H9 (cell line): ENCODE results near the gene DGKG. TPM values are rescaled to one million over a fixed set of nuclear protein-coding genes. Genes with fewer than 3 reads are reported as not detected.

Experiments used
- DNase-seq: peaks from one replicate; pipeline ENCODE4 v3.0.0-alpha.2; 2017
- H2AFZ ChIP-seq: one replicate; pipeline ENCODE4 v1.6.1; 2013; ENCODE audit warnings: mild to moderate bottlenecking, low read length, control low read depth, moderate library complexity
- H2AK5ac ChIP-seq: 2 replicates; pipeline ENCODE4 v1.6.1; 2013; ENCODE audit warnings: low read length, control low read depth, mixed read lengths; ENCODE audit not compliant: insufficient read length
- H2BK120ac ChIP-seq: one replicate; pipeline ENCODE4 v1.6.1; 2013; ENCODE audit warnings: low read depth, mild to moderate bottlenecking, low read length, control low read depth, inconsistent platforms; ENCODE audit not compliant: poor library complexity, severe bottlenecking
- H2BK12ac ChIP-seq: 2 replicates; pipeline ENCODE4 v1.6.1; 2013; ENCODE audit warnings: low read length, control low read depth, mixed read lengths, low read depth; ENCODE audit not compliant: insufficient read length
- H2BK15ac ChIP-seq: 2 replicates; pipeline ENCODE4 v1.6.1; 2013; ENCODE audit warnings: low read depth, low read length, control low read depth
- H2BK20ac ChIP-seq: one replicate; pipeline ENCODE4 v1.6.1; 2013; ENCODE audit warnings: low read depth, mild to moderate bottlenecking, low read length, control low read depth, inconsistent platforms; ENCODE audit not compliant: poor library complexity, severe bottlenecking
- H2BK5ac ChIP-seq: 2 replicates; pipeline ENCODE4 v1.6.1; 2013; ENCODE audit warnings: low read length, control low read depth, mixed read lengths; ENCODE audit not compliant: insufficient read length
- H3K14ac ChIP-seq: 2 replicates; pipeline ENCODE4 v1.6.1; 2013; ENCODE audit warnings: low read length, control low read depth; ENCODE audit not compliant: insufficient read depth
- H3K18ac ChIP-seq: 2 replicates; pipeline ENCODE4 v1.6.1; 2013; ENCODE audit warnings: low read depth, mild to moderate bottlenecking, mixed read lengths, low read length, control low read depth; ENCODE audit not compliant: insufficient read length
- H3K23ac ChIP-seq: 2 replicates; pipeline ENCODE4 v1.6.1; 2013; ENCODE audit warnings: low read length, control low read depth, mixed read lengths, low read depth; ENCODE audit not compliant: insufficient read length
- H3K23me2 ChIP-seq: 2 replicates; pipeline ENCODE4 v1.6.1; 2013; ENCODE audit warnings: low read depth, mild to moderate bottlenecking, mixed read lengths, low read length, control low read depth; ENCODE audit not compliant: insufficient read length, poor library complexity, severe bottlenecking
- H3K27ac ChIP-seq: 2 replicates; pipeline ENCODE4 v1.5.1; 2013; ENCODE audit warnings: low read length, control low read depth, mixed read lengths, low read depth; ENCODE audit not compliant: insufficient read length
- H3K27me3 ChIP-seq: 2 replicates; pipeline ENCODE4 v1.6.1; 2013; ENCODE audit warnings: low read length, control low read depth, inconsistent platforms; ENCODE audit not compliant: insufficient read depth
- H3K4ac ChIP-seq: 2 replicates; pipeline ENCODE4 v1.6.1; 2013; ENCODE audit warnings: low read depth, mild to moderate bottlenecking, control low read depth, inconsistent platforms, low read length, moderate library complexity
- H3K4me1 ChIP-seq: 2 replicates; pipeline ENCODE4 v1.6.1; 2013; ENCODE audit warnings: low read length, control low read depth, inconsistent platforms; ENCODE audit not compliant: insufficient read depth
- H3K4me2 ChIP-seq: 2 replicates; pipeline ENCODE4 v1.6.1; 2013; ENCODE audit warnings: low read length, control low read depth, mixed read lengths; ENCODE audit not compliant: insufficient read length, insufficient read depth
- H3K56ac ChIP-seq: 2 replicates; pipeline ENCODE4 v1.6.1; 2013; ENCODE audit warnings: low read depth, mild to moderate bottlenecking, mixed read lengths, low read length, control low read depth; ENCODE audit not compliant: insufficient read length
- H3K79me1 ChIP-seq: 2 replicates; pipeline ENCODE4 v1.6.1; 2013; ENCODE audit warnings: low read depth, mild to moderate bottlenecking, moderate library complexity, low read length, control low read depth, inconsistent platforms; ENCODE audit not compliant: insufficient read depth, poor library complexity, severe bottlenecking
- H3K79me2 ChIP-seq: 2 replicates; pipeline ENCODE4 v1.6.1; 2013; ENCODE audit warnings: low read length, control low read depth, inconsistent platforms; ENCODE audit not compliant: insufficient read depth
- H3K9ac ChIP-seq: 2 replicates; pipeline ENCODE4 v1.6.1; 2013; ENCODE audit warnings: low read length, control low read depth, mixed read lengths; ENCODE audit not compliant: insufficient read length; ENCODE audit errors: extremely low read depth
- H3K9me3 ChIP-seq: one replicate; pipeline ENCODE4 v1.6.1; 2013; ENCODE audit warnings: low read depth, low read length, inconsistent platforms; ENCODE audit not compliant: control insufficient read depth
- H3T11ph ChIP-seq: one replicate; pipeline ENCODE4 v1.6.1; 2013; ENCODE audit warnings: mild to moderate bottlenecking, low read length, control low read depth, inconsistent platforms
- H4K20me1 ChIP-seq: one replicate; pipeline ENCODE4 v1.6.1; 2013; ENCODE audit not compliant: control insufficient read depth, insufficient read length, insufficient read depth
- H4K5ac ChIP-seq: 2 replicates; pipeline ENCODE4 v1.6.1; 2013; ENCODE audit warnings: low read depth, mild to moderate bottlenecking, mixed read lengths, low read length, control low read depth; ENCODE audit not compliant: insufficient read length
- H4K8ac ChIP-seq: replicated peaks from 2 replicates; pipeline ENCODE4 v1.6.1; 2013; ENCODE audit warnings: low read length, control low read depth, mixed read lengths, low read depth; ENCODE audit not compliant: insufficient read length
- H4K91ac ChIP-seq: 2 replicates; pipeline ENCODE4 v1.6.1; 2013; ENCODE audit warnings: low read depth, mild to moderate bottlenecking, moderate library complexity, mixed read lengths, low read length, control low read depth; ENCODE audit not compliant: insufficient read length
- H3K27ac Mint-ChIP-seq, 3 experiments: 2 replicates in 2 of 3; 3 replicates in 1 of 3; pipeline ENCODE4 v1.8.0; 2020 to 2021; ENCODE audit warnings: mixed read lengths in 3 of 3, mild to moderate bottlenecking in 1 of 3, moderate library complexity in 1 of 3
- H3K27me3 Mint-ChIP-seq: 2 replicates; pipeline ENCODE4 v1.8.0; 2021; ENCODE audit warnings: low read depth, mild to moderate bottlenecking, moderate library complexity, mixed read lengths
- H3K36me3 Mint-ChIP-seq, 3 experiments: 2 replicates in 2 of 3; 3 replicates in 1 of 3; pipeline ENCODE4 v1.8.0; 2020 to 2021; ENCODE audit warnings: low read depth in 3 of 3, mixed read lengths in 3 of 3; ENCODE audit not compliant: insufficient read depth in 1 of 3
- H3K4me1 Mint-ChIP-seq, 2 experiments: 2 replicates each; pipeline ENCODE4 v1.8.0; 2020; ENCODE audit warnings: mixed read lengths in 2 of 2
- H3K4me3 Mint-ChIP-seq, 2 experiments: 2 replicates in 1 of 2; 3 replicates in 1 of 2; pipeline ENCODE4 v1.8.0; 2020 to 2021; ENCODE audit warnings: mild to moderate bottlenecking in 2 of 2, mixed read lengths in 2 of 2, moderate library complexity in 1 of 2
- H3K9me3 Mint-ChIP-seq, 2 experiments: 2 replicates in 1 of 2; 3 replicates in 1 of 2; pipeline ENCODE4 v1.8.0; 2020; ENCODE audit warnings: mild to moderate bottlenecking in 2 of 2, mixed read lengths in 2 of 2, moderate library complexity in 1 of 2
- WGBS: extraction: QIAGEN DNeasy Blood & Tissue Kit; methylation state at CpG from one replicate; pipeline ENCODE4 v1.1.7; 2013; ENCODE audit warnings: missing lambda C conversion rate, low lambda C conversion rate, mixed read lengths; ENCODE audit not compliant: insufficient read length; ENCODE audit errors: extremely low coverage; 5-methylcytosine and 5-hydroxymethylcytosine counted together
- total RNA-seq: library from RNA; stranded (reverse); gene quantifications from 2 replicates; pipeline ENCODE4 v1.2.1, GENCODE V29; 2021
- TF ChIP-seq, protein P1 (sequence below): fragments of 200-600 bp; sonication (generic); conservative IDR thresholded peaks from 3 replicates; pipeline ENCODE4 v1.8.0; 2021; ENCODE audit warnings: antibody characterized with exemption, mild to moderate bottlenecking

The DGKG gene
- total RNA-seq, 1 experiment from 2014 or later = not detected

DNA sequence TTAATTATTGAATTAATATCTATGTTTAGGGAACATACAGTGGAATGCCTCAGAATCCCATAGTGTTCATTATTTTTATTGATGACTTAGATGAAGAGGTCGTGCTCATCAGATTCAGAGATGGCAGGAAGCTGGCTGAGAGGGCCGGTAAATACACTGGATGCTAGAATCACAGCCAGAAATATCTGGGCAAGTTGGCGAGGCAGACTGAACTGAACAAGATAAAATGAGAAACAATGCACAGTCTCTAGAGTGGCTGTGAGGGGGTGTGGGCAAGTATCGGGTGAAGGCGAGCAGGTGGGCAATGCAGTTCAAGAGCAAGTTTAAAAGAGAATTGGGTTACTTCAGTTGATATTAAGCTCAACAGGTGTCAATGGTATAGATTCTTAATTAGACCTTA, 5.9 kb downstream of the DGKG start:
- H3K36me3 Mint-ChIP-seq = no peaks in the 10 kb centered on the region; a peak in 1 of 7 replicates
- H2AK5ac ChIP-seq = no peak overlapping the region
- no peaks in the 10 kb centered on the region for H4K20me1 ChIP-seq
- H2BK12ac ChIP-seq = no peak overlapping the region
- no peaks in the 10 kb centered on the region for H3K9me3 ChIP-seq
- no peak overlapping the region for H4K8ac ChIP-seq
- H3K56ac ChIP-seq = no peak overlapping the region
- H2BK20ac ChIP-seq = no peak overlapping the region
- H3K4me3 Mint-ChIP-seq = no peak overlapping the region
- peaks cover 12% of the 10 kb centered on the region; the same call in 1 of the 2 replicates for H3K27me3 ChIP-seq
- peaks cover 11 to 12% of the 10 kb centered on the region in 2 experiments for H3K4me1 Mint-ChIP-seq
- no peak overlapping the region for H2BK15ac ChIP-seq
- H3K4ac ChIP-seq = no peak overlapping the region
- no CpG with 5 or more reads among the region's 5 CpGs for WGBS
- H3K79me2 ChIP-seq = no peaks in the 10 kb centered on the region
- no peak overlapping the region for H3K4me2 ChIP-seq
- no peak overlapping the region for H3K27ac ChIP-seq
- H3K27ac Mint-ChIP-seq = no peak overlapping the region
- no peak overlapping the region for H4K5ac ChIP-seq
- H3K4me1 ChIP-seq = no peaks in the 10 kb centered on the region
- no peaks in the 10 kb centered on the region for H3K79me1 ChIP-seq
- no peak overlapping the region for H3K9ac ChIP-seq
- TF ChIP-seq, protein P1, sequence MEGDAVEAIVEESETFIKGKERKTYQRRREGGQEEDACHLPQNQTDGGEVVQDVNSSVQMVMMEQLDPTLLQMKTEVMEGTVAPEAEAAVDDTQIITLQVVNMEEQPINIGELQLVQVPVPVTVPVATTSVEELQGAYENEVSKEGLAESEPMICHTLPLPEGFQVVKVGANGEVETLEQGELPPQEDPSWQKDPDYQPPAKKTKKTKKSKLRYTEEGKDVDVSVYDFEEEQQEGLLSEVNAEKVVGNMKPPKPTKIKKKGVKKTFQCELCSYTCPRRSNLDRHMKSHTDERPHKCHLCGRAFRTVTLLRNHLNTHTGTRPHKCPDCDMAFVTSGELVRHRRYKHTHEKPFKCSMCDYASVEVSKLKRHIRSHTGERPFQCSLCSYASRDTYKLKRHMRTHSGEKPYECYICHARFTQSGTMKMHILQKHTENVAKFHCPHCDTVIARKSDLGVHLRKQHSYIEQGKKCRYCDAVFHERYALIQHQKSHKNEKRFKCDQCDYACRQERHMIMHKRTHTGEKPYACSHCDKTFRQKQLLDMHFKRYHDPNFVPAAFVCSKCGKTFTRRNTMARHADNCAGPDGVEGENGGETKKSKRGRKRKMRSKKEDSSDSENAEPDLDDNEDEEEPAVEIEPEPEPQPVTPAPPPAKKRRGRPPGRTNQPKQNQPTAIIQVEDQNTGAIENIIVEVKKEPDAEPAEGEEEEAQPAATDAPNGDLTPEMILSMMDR = no peak
- no peak for DNase-seq
- no peak overlapping the region for H2BK5ac ChIP-seq
- H4K91ac ChIP-seq = no peak overlapping the region
- H3K23me2 ChIP-seq = peaks cover 5% of the 10 kb centered on the region
- H3K14ac ChIP-seq = no peak overlapping the region
- H2AFZ ChIP-seq = no peak overlapping the region
- no peak overlapping the region for H3K18ac ChIP-seq
- no peak overlapping the region for H2BK120ac ChIP-seq
- H3K27me3 Mint-ChIP-seq = peaks cover 74% of the 10 kb centered on the region
- H3K9me3 Mint-ChIP-seq = peaks cover 0 to 2% of the 10 kb centered on the region in 2 experiments; a peak in 2 of 5 replicates
- H3K23ac ChIP-seq = no peak overlapping the region
- no peak overlapping the region for H3T11ph ChIP-seq
